SU-DHL-6 (cell line): ENCODE results near the gene CFDP1.

Experiments
- H2AFZ ChIP-seq: fragments of 200-600 bp; sonication (generic); 2 replicates; pipeline ENCODE4 v1.6.1; 2014; ENCODE audit warnings: low read depth, mild to moderate bottlenecking, moderate library complexity, mixed read lengths, antibody characterized with exemption, low read length; ENCODE audit not compliant: severe bottlenecking
- H3F3A ChIP-seq: fragments of 200-600 bp; shearing (Covaris generic); 2 replicates; pipeline ENCODE4 v1.6.0; 2016; ENCODE audit warnings: antibody characterized with exemption, mild to moderate bottlenecking; ENCODE audit not compliant: insufficient read depth
- H3K27ac ChIP-seq: fragments of 200-600 bp; sonication (generic); 2 replicates; pipeline ENCODE4 v1.5.1; 2016; ENCODE audit warnings: low read depth, mild to moderate bottlenecking, low read length, moderate library complexity, mixed read lengths
- H3K27me3 ChIP-seq: fragments of 200-600 bp; sonication (generic), shearing (Covaris generic); 2 replicates; pipeline ENCODE4 v1.6.0; 2014; ENCODE audit warnings: mild to moderate bottlenecking, low read length
- H3K36me3 ChIP-seq: fragments of 200-600 bp; sonication (generic); 2 replicates; pipeline ENCODE4 v1.6.1; 2014; ENCODE audit warnings: mild to moderate bottlenecking, low read length, mixed read lengths
- H3K4me2 ChIP-seq: fragments of 300-600, 200-600 bp; shearing (Covaris generic), sonication (generic); 2 replicates; pipeline ENCODE4 v1.6.0; 2014; ENCODE audit warnings: low read length, low read depth, mild to moderate bottlenecking; ENCODE audit not compliant: poor library complexity, severe bottlenecking
- H3K4me3 ChIP-seq: fragments of 200-600 bp; sonication (generic); 2 replicates; pipeline ENCODE4 v1.5.1; 2014; ENCODE audit warnings: antibody characterized with exemption, low read length, mild to moderate bottlenecking, mixed read lengths; ENCODE audit not compliant: insufficient read depth, poor library complexity, severe bottlenecking
- H3K79me2 ChIP-seq: fragments of 200-600 bp; sonication (generic); 2 replicates; pipeline ENCODE4 v1.6.1; 2014; ENCODE audit warnings: mild to moderate bottlenecking, low read length, moderate library complexity; ENCODE audit not compliant: insufficient read depth
- H3K9ac ChIP-seq: fragments of 200-600 bp; sonication (generic); 2 replicates; pipeline ENCODE4 v1.7.0; 2014; ENCODE audit warnings: mild to moderate bottlenecking, low read length
- H3K9me2 ChIP-seq: fragments of 200-600 bp; sonication (generic); replicated peaks from 2 replicates; pipeline ENCODE4 v1.6.1; 2014; ENCODE audit warnings: low read length; ENCODE audit not compliant: insufficient read depth
- H3K9me3 ChIP-seq: fragments of 200-600 bp; sonication (generic); 2 replicates; pipeline ENCODE4 v1.6.1; 2014; ENCODE audit warnings: low read length, mixed read lengths; ENCODE audit not compliant: insufficient read depth
- H4K20me1 ChIP-seq: fragments of 200-600 bp; sonication (generic); 2 replicates; pipeline ENCODE4 v1.6.1; 2014; ENCODE audit warnings: low read depth, mild to moderate bottlenecking, antibody characterized with exemption, low read length, moderate library complexity, mixed read lengths
- CTCF ChIP-seq: fragments of 200-600 bp; sonication (generic); IDR thresholded peaks from one replicate; pipeline ENCODE4 v1.5.1; 2017; ENCODE audit warnings: antibody characterized with exemption, mild to moderate bottlenecking, low read length, moderate library complexity; ENCODE audit not compliant: insufficient read depth, poor library complexity, severe bottlenecking
- EZH2phosphoT487 ChIP-seq: fragments of 200-600 bp; sonication (generic), shearing (Covaris generic); conservative IDR thresholded peaks from 2 replicates; pipeline ENCODE4 v1.6.1; 2018; ENCODE audit warnings: mild to moderate bottlenecking, antibody characterized with exemption, low read length, moderate library complexity, mixed read lengths

CFDP1 gene

GRCh38 chr16:75336521-75336920 lies 96.8 kb downstream of the CFDP1 start:
- Histone ChIP-seq H3K9ac (no peak overlapping the region), H3K79me2 (no peaks in the 10 kb centered on the region), H4K20me1 (no peaks in the 10 kb centered on the region), H3K4me3 (no peak overlapping the region), H3F3A (no peaks in the 10 kb centered on the region), H3K27ac (no peak overlapping the region), H2AFZ (no peak overlapping the region), H3K9me2 (no peaks in the 10 kb centered on the region), H3K27me3 (no peaks in the 10 kb centered on the region), H3K36me3 (no peaks in the 10 kb centered on the region), H3K4me2 (no peak overlapping the region), H3K9me3 (no peaks in the 10 kb centered on the region)
- no peak for TF ChIP-seq CTCF
- no peak for TF ChIP-seq EZH2phosphoT487

DNA sequence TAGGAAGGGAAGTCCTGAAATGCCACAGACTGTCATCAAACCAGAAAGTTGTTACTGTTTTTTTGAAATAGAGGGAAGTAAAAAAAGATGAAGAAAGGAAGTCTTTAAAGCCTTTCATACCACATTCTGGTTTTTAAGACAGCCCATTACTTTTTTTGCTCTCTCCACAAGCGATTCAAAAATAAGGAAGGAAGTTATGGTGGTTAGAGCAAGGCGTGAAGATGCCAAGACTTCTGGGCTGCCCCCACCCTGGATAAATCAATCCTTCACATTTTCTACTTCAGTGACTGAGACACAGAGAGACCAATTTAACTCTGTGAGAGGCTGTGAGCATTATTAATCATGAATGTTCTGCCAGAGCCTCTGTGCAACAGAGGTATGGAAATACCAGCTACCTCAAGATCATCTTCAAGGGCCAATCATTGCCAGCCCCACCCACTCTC lies 99.6 kb downstream of the CFDP1 start:
- no peak overlapping the region for H3K9ac ChIP-seq
- no peaks in the 10 kb centered on the region for H3K9me2 ChIP-seq
- no peaks in the 10 kb centered on the region for H3K9me3 ChIP-seq
- TF ChIP-seq EZH2phosphoT487 (no peak), CTCF (no peak)
- H3K36me3 ChIP-seq = no peaks in the 10 kb centered on the region
- H3F3A ChIP-seq = no peaks in the 10 kb centered on the region
- no peak overlapping the region for H3K27ac ChIP-seq
- no peaks in the 10 kb centered on the region for H3K27me3 ChIP-seq
- H4K20me1 ChIP-seq = no peaks in the 10 kb centered on the region
- H3K79me2 ChIP-seq = no peaks in the 10 kb centered on the region
- H2AFZ ChIP-seq = no peak overlapping the region
- no peak overlapping the region for H3K4me2 ChIP-seq
- no peak overlapping the region for H3K4me3 ChIP-seq

GRCh38 chr16:75329943-75330342 lies 103.4 kb downstream of the CFDP1 start:
- no peaks in the 10 kb centered on the region for H3K27me3 ChIP-seq
- TF ChIP-seq EZH2phosphoT487 (no peak), CTCF (no peak)
- no peaks in the 10 kb centered on the region for H3F3A ChIP-seq
- no peak overlapping the region for H3K4me2 ChIP-seq
- no peaks in the 10 kb centered on the region for H3K9me3 ChIP-seq
- no peaks in the 10 kb centered on the region for H4K20me1 ChIP-seq
- H3K27ac ChIP-seq = no peak overlapping the region
- no peak overlapping the region for H3K9ac ChIP-seq
- no peaks in the 10 kb centered on the region for H3K36me3 ChIP-seq
- H3K4me3 ChIP-seq = no peak overlapping the region
- H3K9me2 ChIP-seq = no peaks in the 10 kb centered on the region
- no peaks in the 10 kb centered on the region for H3K79me2 ChIP-seq
- H2AFZ ChIP-seq = no peak overlapping the region
